Psoas muscle (tissue), 8 donors: Measurements from ENCODE around the gene GPX4. TPM values are rescaled to one million over a fixed set of nuclear protein-coding genes. Genes with fewer than 3 reads are reported as not detected.

Experiments
- ATAC-seq, 4 donors: fragments of 200-7000 bp; cut with Tn5 transposase; one replicate each; pipeline ENCODE4 v1.9.1; 2020; ENCODE audit warnings: moderate library complexity in 3 of 4, mild to moderate bottlenecking in 2 of 4
- DNase-seq, 2 donors: peaks; one replicate each; pipeline ENCODE4 v3.0.0-alpha.2; 2020
- H3K27ac ChIP-seq: fragments of 200-600 bp; one replicate; pipeline ENCODE4 v1.8.0; 2022
- H3K27me3 ChIP-seq, 3 donors: fragments of 200-600 bp in 1 of 3; one replicate each; pipeline versions ENCODE4 v1.6.1 to v1.8.0; 2013 to 2022; ENCODE audit warnings: low read length in 2 of 3, mild to moderate bottlenecking in 2 of 3, moderate library complexity in 1 of 3; ENCODE audit not compliant: insufficient read depth in 3 of 3
- H3K36me3 ChIP-seq, 2 donors: fragments of 200-600 bp in 1 of 2; one replicate each; pipeline versions ENCODE4 v1.6.1 to v1.8.0; 2013 to 2022; ENCODE audit warnings: low read depth in 1 of 2, mild to moderate bottlenecking in 1 of 2, moderate library complexity in 1 of 2; ENCODE audit not compliant: insufficient read depth in 1 of 2
- H3K4me1 ChIP-seq: fragments of 200-600 bp; one replicate; pipeline ENCODE4 v1.8.0; 2022
- H3K4me3 ChIP-seq: fragments of 200-600 bp; one replicate; pipeline ENCODE4 v1.8.0; 2022; ENCODE audit warnings: mild to moderate bottlenecking
- H3K9me3 ChIP-seq: fragments of 200-600 bp; one replicate; pipeline ENCODE4 v1.8.0; 2022
- CTCF ChIP-seq: fragments of 200-600 bp; IDR thresholded peaks from one replicate; pipeline ENCODE4 v1.8.0; 2022; ENCODE audit warnings: antibody characterized with exemption
- WGBS, 3 donors: extraction: QIAGEN DNeasy Blood & Tissue Kit; methylation state at CpG; one replicate each; pipeline versions ENCODE4 v1.1.6 to v1.1.7; 2013; 5-methylcytosine and 5-hydroxymethylcytosine counted together
- intact Hi-C, 2 donors: fragments of 100-400 bp; cut with DNase I; formaldehyde crosslinking; loops; one replicate each; pipeline versions ENCODE4 v1.11.0 to v1.14.2; 2022
- polyA plus RNA-seq, 3 donors: library from polyadenylated mRNA; stranded (reverse); fragments of 200-250 nt; gene quantifications; one replicate each; pipeline ENCODE4 v1.2.3, GENCODE V29; 2013
- total RNA-seq, 4 donors: library from RNA; stranded (reverse); fragmentation: NEBNext Ultra II Directional in 2 of 4; extraction: Animal tissue kit (Norgen Biotek cat#: 25700) in 2 of 4; gene quantifications; one replicate each; pipeline versions ENCODE4 v1.2.1 to v1.2.4, GENCODE V29; 2021 to 2023
- donor health status: healthy with polysubstance abuse.
- donor health status: DM: no; HTN: no; CAD: no; lungs with moderate emphysema.
- donor health status: Bipolar disorder and iron deficiency.
- donor health status: healthy.
- donor health status: DM: yes; HTN: yes; CAD: no.
- donor health status: DM: no; HTN: no; CAD: no.
- donor health status: DM: no; HTN: no; CAD: no.
- donor health status: DM: yes; HTN: yes; CAD: no.

Gene GPX4
- total and polyA plus RNA-seq, 7 donors: 279 to 762 (median 490) TPM

DNA sequence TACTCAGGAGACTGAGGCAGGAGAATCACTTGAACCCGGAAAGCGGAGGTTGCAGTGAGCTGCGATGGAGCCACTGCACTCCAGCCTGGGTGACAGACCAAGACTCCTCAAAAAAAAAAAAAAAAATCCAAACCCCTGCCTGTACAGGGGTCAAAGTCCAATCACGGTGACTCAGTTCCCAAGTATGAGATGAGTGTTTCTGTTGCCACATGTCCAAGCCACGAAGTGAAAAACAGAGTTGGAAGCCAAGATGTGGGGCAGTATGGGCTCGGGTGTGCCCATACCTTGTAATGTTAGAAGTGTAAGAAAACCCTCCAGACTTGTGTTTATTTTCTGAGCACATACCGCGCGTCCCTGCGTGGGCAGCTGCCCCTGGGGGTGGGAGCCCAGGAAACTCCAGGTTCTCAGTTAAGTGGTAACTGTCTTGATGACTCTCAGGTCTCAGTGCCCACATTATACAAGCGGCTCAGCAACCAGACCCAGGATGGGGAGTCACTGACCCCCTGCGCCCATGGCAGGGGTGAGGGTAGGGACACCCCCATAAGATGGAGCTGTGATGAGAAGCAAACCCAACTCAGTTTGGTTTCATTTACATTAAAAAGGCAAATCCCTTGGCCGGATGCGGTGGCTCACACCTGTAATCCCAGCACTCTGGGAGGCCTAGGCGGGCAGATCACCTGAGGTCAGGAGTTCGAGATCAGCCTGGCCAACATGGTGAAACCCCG lies 1.2 kb upstream of the GPX4 start:
- Histone ChIP-seq H3K27me3 (no peaks in the 10 kb centered on the region), H3K9me3 (no peaks in the 10 kb centered on the region), H3K36me3 (peaks cover 6 to 17% of the 10 kb centered on the region in 2 donors), H3K27ac (peak overlapping the region; percentile 97), H3K4me1 (peaks cover 28% of the 10 kb centered on the region), H3K4me3 (peak overlapping the region; percentile 88)
- DNase-seq: peak in 1 of 2 donors; percentile 63
- TF ChIP-seq CTCF: no peak
- 59 to 68% (median 61%) methylated on average over 17 of the region's 17 CpGs for WGBS, 3 donors
- ATAC-seq: peak; percentile 33 to 58 (median 48)
- intact Hi-C loops: no loop called here

DNA sequence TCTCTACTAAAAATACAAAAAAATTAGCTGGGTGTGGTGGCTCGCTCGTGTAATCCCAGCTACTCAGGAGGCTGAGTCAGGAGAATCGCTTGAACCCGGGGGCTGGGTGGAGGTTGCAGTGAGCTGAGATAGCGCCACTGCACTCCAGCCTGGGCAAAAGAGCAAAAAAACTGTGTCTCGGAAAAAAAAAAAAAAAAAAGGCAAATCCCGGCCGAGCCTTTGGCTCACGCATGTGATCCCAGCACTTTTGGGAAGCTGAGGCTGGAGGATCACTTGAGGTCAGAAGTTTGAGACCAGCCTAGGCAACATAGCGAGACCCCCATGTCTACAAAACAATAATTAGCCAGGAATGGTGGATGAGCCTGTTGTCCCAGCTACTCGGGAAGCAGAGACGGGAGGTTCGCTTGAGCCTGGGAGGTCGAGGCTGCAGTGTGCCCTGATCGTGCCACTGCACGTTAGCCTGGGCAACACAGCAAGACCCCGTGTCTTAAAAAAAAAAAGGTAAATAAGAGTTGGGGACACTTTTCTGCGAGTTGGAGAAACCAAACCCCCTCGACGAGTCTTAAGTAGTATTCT lies 574 bp upstream of the GPX4 start:
- Histone ChIP-seq H3K9me3 (no peaks in the 10 kb centered on the region), H3K36me3 (peaks cover 6 to 23% of the 10 kb centered on the region in 2 donors), H3K27me3 (no peaks in the 10 kb centered on the region), H3K4me1 (peaks cover 28% of the 10 kb centered on the region), H3K4me3 (peak overlapping the region; percentile 88), H3K27ac (peak overlapping the region; percentile 97)
- DNase-seq: no peak
- no peak for TF ChIP-seq CTCF
- 27 to 37% (median 29%) methylated on average over 20 of the region's 20 CpGs for WGBS, 3 donors
- ATAC-seq: no peak
- intact Hi-C loops: no loop called here

DNA sequence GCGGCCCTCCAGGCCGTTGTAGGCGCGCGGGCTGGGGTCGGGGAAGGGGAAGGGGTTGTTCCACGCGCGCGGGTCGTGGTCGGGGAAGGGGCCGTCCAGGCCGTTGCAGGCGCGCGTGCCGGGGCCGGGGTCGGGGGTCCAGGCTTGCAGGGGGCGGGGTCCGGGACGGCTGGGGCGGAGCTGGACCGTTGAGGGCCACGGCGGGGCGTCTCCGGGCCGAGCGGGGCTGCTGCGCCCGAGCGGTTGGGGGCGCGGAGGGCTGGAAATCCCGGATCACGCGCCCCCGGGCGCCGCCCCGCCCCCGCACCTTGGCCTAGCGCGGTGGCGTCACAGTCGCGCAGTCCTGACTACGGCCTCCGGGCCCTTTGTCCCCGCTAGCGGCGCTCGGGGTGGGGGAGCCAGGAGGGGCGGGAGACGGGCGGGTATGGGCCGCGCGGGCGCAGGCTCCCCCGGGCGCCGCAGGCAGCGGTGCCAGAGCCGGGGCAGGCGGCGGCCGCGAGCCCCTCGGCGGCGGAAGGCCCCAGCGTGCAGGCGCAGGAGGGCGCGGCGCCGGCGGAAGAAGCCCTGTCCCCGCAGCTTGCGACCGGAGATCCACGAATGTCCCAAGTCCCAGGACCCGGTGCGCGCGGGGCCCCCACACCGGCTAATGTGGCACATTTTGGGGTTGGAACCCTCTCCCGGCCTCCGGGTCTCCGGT lies 665 bp downstream of the GPX4 start:
- H3K9me3 ChIP-seq: no peaks in the 10 kb centered on the region
- peak; percentile 83 to 91 for DNase-seq
- H3K36me3 ChIP-seq: peaks cover 12 to 34% of the 10 kb centered on the region in 2 donors
- no peak for TF ChIP-seq CTCF
- peak overlapping the region; percentile 97 for H3K27ac ChIP-seq
- WGBS, 3 donors: 0 to 1% (median 0%) methylated on average over 34 to 93 of the region's 93 CpGs
- peaks cover 28% of the 10 kb centered on the region for H3K4me1 ChIP-seq
- H3K27me3 ChIP-seq: no peaks in the 10 kb centered on the region
- peak overlapping the region; percentile 88 for H3K4me3 ChIP-seq
- peak; percentile 34 to 55 (median 47) for ATAC-seq
- intact Hi-C loops: no loop called here

- peak overlapping the region; percentile 88 for H3K4me3 ChIP-seq
- DNase-seq (no peak), ATAC-seq (no peak)
- peak overlapping the region; percentile 97 for H3K27ac ChIP-seq
- no peaks in the 10 kb centered on the region for H3K9me3 ChIP-seq
- TF ChIP-seq CTCF: no peak
- peaks cover 12 to 41% of the 10 kb centered on the region in 2 donors for H3K36me3 ChIP-seq
- intact Hi-C loops: no loop called here
- WGBS, 3 donors: 24 to 33% (median 27%) methylated on average over 54 to 69 of the region's 69 CpGs
- H3K4me1 ChIP-seq: peaks cover 28% of the 10 kb centered on the region
- no peaks in the 10 kb centered on the region for H3K27me3 ChIP-seq
Measured at GRCh38 chr19:1105008-1105872, 1.4 kb downstream of the GPX4 start.
